ENCODE results near the gene C1orf52. TPM values are rescaled to one million over a fixed set of nuclear protein-coding genes. Genes with fewer than 3 reads are reported as not detected.

Gene C1orf52
- total and polyA plus RNA-seq, 9 of the 15 experiments (the other 6 are each of a cell fraction or from before 2014, with no cell fraction given), result 17.0 to 38.5 (median 33.0) TPM

- TF ChIP-seq ZBTB43 (CRISPR knock-in tag; IDR thresholded peaks at IDR 0.05), result no peak
- TF ChIP-seq, protein P1, sequence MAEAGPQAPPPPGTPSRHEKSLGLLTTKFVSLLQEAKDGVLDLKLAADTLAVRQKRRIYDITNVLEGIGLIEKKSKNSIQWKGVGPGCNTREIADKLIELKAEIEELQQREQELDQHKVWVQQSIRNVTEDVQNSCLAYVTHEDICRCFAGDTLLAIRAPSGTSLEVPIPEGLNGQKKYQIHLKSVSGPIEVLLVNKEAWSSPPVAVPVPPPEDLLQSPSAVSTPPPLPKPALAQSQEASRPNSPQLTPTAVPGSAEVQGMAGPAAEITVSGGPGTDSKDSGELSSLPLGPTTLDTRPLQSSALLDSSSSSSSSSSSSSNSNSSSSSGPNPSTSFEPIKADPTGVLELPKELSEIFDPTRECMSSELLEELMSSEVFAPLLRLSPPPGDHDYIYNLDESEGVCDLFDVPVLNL (CRISPR knock-in tag; IDR thresholded peaks at IDR 0.05; ENCODE audit: low read depth), result no peak
- TF ChIP-seq RBM17 (IDR thresholded peaks at IDR 0.05; ENCODE audit: borderline replicate concordance, low read depth, low read length), result no peak
- TF ChIP-seq KDM5B (IDR thresholded peaks at IDR 0.05; ENCODE audit: insufficient replicate concordance, low read depth, low read length), result peak; percentile 94
- TF ChIP-seq BCLAF1 (IDR thresholded peaks at IDR 0.05; ENCODE audit: borderline replicate concordance in 1 of 2, control insufficient read depth in 1 of 2, low read depth in 2 of 2, low read length in 1 of 2), result no peak
- TF ChIP-seq POLR2A (conservative IDR thresholded peaks at IDR 0.05), result peak; percentile 95
- no peak for TF ChIP-seq ILK (tag; IDR thresholded peaks at IDR 0.05; ENCODE audit: borderline replicate concordance, low read depth)
- no peak for TF ChIP-seq ZNF175 (CRISPR knock-in tag; IDR thresholded peaks at IDR 0.05; ENCODE audit: low read depth)
- no peak for TF ChIP-seq ZNF174 (CRISPR knock-in tag; IDR thresholded peaks at IDR 0.05)
- no peak for TF ChIP-seq GTF2F1 (IDR thresholded peaks at IDR 0.05; ENCODE audit: low read depth, low read length)
- TF ChIP-seq YY1 (IDR thresholded peaks at IDR 0.05; ENCODE audit: borderline replicate concordance in 1 of 3, control insufficient read depth in 1 of 3, extremely low read depth in 1 of 3, insufficient read depth in 3 of 3, insufficient read length in 1 of 3, insufficient replicate concordance in 2 of 3, low read depth in 1 of 3, low read length in 2 of 3), result peak in 2 of 3 experiments; percentile 81 to 88
- no peak for TF ChIP-seq ZNF253 (CRISPR knock-in tag; conservative IDR thresholded peaks at IDR 0.05)
- peak; percentile 97 for TF ChIP-seq GABPA (tag; conservative IDR thresholded peaks at IDR 0.05; ENCODE audit: low read depth)
- TF ChIP-seq STAT5B (CRISPR knock-in tag; IDR thresholded peaks at IDR 0.05), result no peak
- no peak for TF ChIP-seq GTF2A2 (tag; IDR thresholded peaks at IDR 0.05)
- TF ChIP-seq SRSF3 (IDR thresholded peaks at IDR 0.05; ENCODE audit: insufficient read depth, low read length), result no peak
- TF ChIP-seq GMEB1 (CRISPR knock-in tag; IDR thresholded peaks at IDR 0.05), result no peak
- TF ChIP-seq MAFG (tag; conservative IDR thresholded peaks at IDR 0.05), result no peak
Observed at GRCh38 chr1:85259118-85259911, at the start of gene C1orf52 (continued).
